GM21515 (cell line): ENCODE results near the gene PAPPA2.

Experiments
- ATAC-seq: cut with Tn5 transposase; IDR thresholded peaks from one replicate; pipeline ENCODE4 v1.9.1; 2021; ENCODE audit not compliant: unreplicated experiment

Gene PAPPA2

GRCh38 chr1:176795929-176796328, 333.0 kb downstream of the PAPPA2 start:
- ATAC-seq = no peak

GRCh38 chr1:176796583-176796982, 333.6 kb downstream of the PAPPA2 start:
- no peak for ATAC-seq

- ATAC-seq = no peak
Observed at GRCh38 chr1:176799327-176799726, 336.4 kb downstream of the PAPPA2 start.

GRCh38 chr1:176800978-176801513, 338.1 kb downstream of the PAPPA2 start:
- ATAC-seq = no peak

- ATAC-seq = no peak
Observed at GRCh38 chr1:176801514-176802020, 338.6 kb downstream of the PAPPA2 start.

- no peak for ATAC-seq
Observed at GRCh38 chr1:176802316-176802715, 339.3 kb downstream of the PAPPA2 start.

GRCh38 chr1:176803042-176803441, 340.1 kb downstream of the PAPPA2 start:
- no peak for ATAC-seq

GRCh38 chr1:176803596-176803995, 340.6 kb downstream of the PAPPA2 start:
- no peak for ATAC-seq

- ATAC-seq = no peak
Observed at GRCh38 chr1:176809292-176809691, 346.3 kb downstream of the PAPPA2 start.

- ATAC-seq = no peak
Observed at GRCh38 chr1:176811511-176812288, 348.7 kb downstream of the PAPPA2 start.

- ATAC-seq = no peak
Observed at GRCh38 chr1:176815621-176816020, 352.6 kb downstream of the PAPPA2 start.

- no peak for ATAC-seq
Observed at GRCh38 chr1:176816232-176816631, 353.3 kb downstream of the PAPPA2 start.

GRCh38 chr1:176820391-176821031, 357.5 kb downstream of the PAPPA2 start:
- no peak for ATAC-seq

- ATAC-seq = no peak
Observed at GRCh38 chr1:176826265-176826664, 363.3 kb downstream of the PAPPA2 start.

- no peak for ATAC-seq
Observed at GRCh38 chr1:176829261-176829660, 366.3 kb downstream of the PAPPA2 start.

- no peak for ATAC-seq
Observed at GRCh38 chr1:176831150-176831549, 368.2 kb downstream of the PAPPA2 start.

GRCh38 chr1:176837708-176838107, 374.7 kb downstream of the PAPPA2 start:
- no peak for ATAC-seq

- ATAC-seq = no peak
Observed at GRCh38 chr1:176838276-176838995, 375.5 kb downstream of the PAPPA2 start.

- no peak for ATAC-seq
Observed at GRCh38 chr1:176839216-176839615, 376.2 kb downstream of the PAPPA2 start.

- no peak for ATAC-seq
Observed at GRCh38 chr1:176841238-176841637, 378.3 kb downstream of the PAPPA2 start.
